ENCODE data around the gene REV3L. TPM values are rescaled to one million over a fixed set of nuclear protein-coding genes. Genes with fewer than 3 reads are reported as not detected.

REV3L gene
- total and polyA plus RNA-seq, 2 of the 8 experiments (the other 6 are each of a cell fraction or from before 2014, with no cell fraction given): 2.1 to 6.6 TPM

GRCh38 chr6:111254004-111254778 is 228.8 kb downstream of the REV3L start (continued):
- TF ChIP-seq NANOG (IDR thresholded peaks at IDR 0.05; ENCODE audit: insufficient read depth, low read depth, low read length, poor library complexity, severe bottlenecking) (peak; percentile 99), KDM4A (IDR thresholded peaks at IDR 0.05; ENCODE audit: low read depth, low read length, severe bottlenecking) (no peak), PHF8 (conservative IDR thresholded peaks at IDR 0.05; ENCODE audit: low read depth, low read length) (no peak), CBX5 (IDR thresholded peaks at IDR 0.05; ENCODE audit: low read depth, low read length) (no peak), NRF1 (IDR thresholded peaks at IDR 0.05; ENCODE audit: low read depth, low read length) (no peak), SAP30 (IDR thresholded peaks at IDR 0.05; ENCODE audit: insufficient read depth, insufficient replicate concordance, low read length) (no peak), HDAC2 (IDR thresholded peaks at IDR 0.05; ENCODE audit: borderline replicate concordance in 1 of 2, low read depth in 2 of 2, low read length in 2 of 2) (no peak), EP300 (IDR thresholded peaks at IDR 0.05; ENCODE audit: borderline replicate concordance in 1 of 2, low read depth in 2 of 2, low read length in 2 of 2) (peak in 1 of 2 experiments; percentile 90; a peak in 2 of 3 replicates), TAF1 (IDR thresholded peaks at IDR 0.05; ENCODE audit: low read depth, low read length) (no peak), ASH2L (IDR thresholded peaks at IDR 0.05; ENCODE audit: low read length) (no peak), RAD21 (IDR thresholded peaks at IDR 0.05 in 1 of 2, conservative IDR thresholded peaks at IDR 0.05 in 1 of 2; ENCODE audit: low read depth in 2 of 2, low read length in 2 of 2) (no peak), POLR2AphosphoS5 (IDR thresholded peaks at IDR 0.05; ENCODE audit: low read depth, low read length) (no peak), KDM1A (IDR thresholded peaks at IDR 0.05; ENCODE audit: borderline replicate concordance, low read length) (no peak)
- TF ChIP-seq, protein P1, sequence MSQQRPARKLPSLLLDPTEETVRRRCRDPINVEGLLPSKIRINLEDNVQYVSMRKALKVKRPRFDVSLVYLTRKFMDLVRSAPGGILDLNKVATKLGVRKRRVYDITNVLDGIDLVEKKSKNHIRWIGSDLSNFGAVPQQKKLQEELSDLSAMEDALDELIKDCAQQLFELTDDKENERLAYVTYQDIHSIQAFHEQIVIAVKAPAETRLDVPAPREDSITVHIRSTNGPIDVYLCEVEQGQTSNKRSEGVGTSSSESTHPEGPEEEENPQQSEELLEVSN (IDR thresholded peaks at IDR 0.05): no peak

Data from H1 (cell line).